Activated CD4-positive, alpha-beta T cell treated with anti-CD3 and anti-CD28 coated beads, Interleukin-10, Interleukin-2, amounts not matched to agents 100 ng/mL and 50 ng/mL, durations not matched to agents 16 hours and 8 hours (primary cell): ENCODE measurements around the gene TOP3A.

Experiments used
- DNase-seq: peaks from one replicate; pipeline ENCODE4 v3.0.0-alpha.2; 2020

The TOP3A gene

GRCh38 chr17:18252160-18252559 is 62.6 kb downstream of the TOP3A start:
- no peak for DNase-seq

GRCh38 chr17:18251204-18251603 is 63.6 kb downstream of the TOP3A start:
- no peak for DNase-seq

GRCh38 chr17:18250708-18251107 is 64.1 kb downstream of the TOP3A start:
- DNase-seq: no peak

GRCh38 chr17:18250259-18250658 is 64.5 kb downstream of the TOP3A start:
- no peak for DNase-seq

- DNase-seq: no peak
Observed at GRCh38 chr17:18248811-18249210, 66.0 kb downstream of the TOP3A start.

GRCh38 chr17:18248300-18248731 is 66.5 kb downstream of the TOP3A start:
- peak; percentile 69 for DNase-seq

- DNase-seq: no peak
Observed at GRCh38 chr17:18247613-18248001, 67.2 kb downstream of the TOP3A start.

- DNase-seq: peak; percentile 33
Observed at GRCh38 chr17:18246880-18247612, 67.7 kb downstream of the TOP3A start.

- no peak for DNase-seq
Observed at GRCh38 chr17:18246109-18246725, 68.6 kb downstream of the TOP3A start.

- DNase-seq: no peak
Observed at GRCh38 chr17:18245038-18245776, 69.6 kb downstream of the TOP3A start.

- no peak for DNase-seq
Observed at GRCh38 chr17:18241229-18241871, 73.4 kb downstream of the TOP3A start.

- DNase-seq: no peak
Observed at GRCh38 chr17:18240449-18240848, 74.3 kb downstream of the TOP3A start.

GRCh38 chr17:18238299-18238698 is 76.5 kb downstream of the TOP3A start:
- DNase-seq: no peak

GRCh38 chr17:18237461-18237860 is 77.3 kb downstream of the TOP3A start:
- DNase-seq: no peak

GRCh38 chr17:18236494-18236893 is 78.3 kb downstream of the TOP3A start:
- no peak for DNase-seq

- peak; percentile 32 for DNase-seq
Observed at GRCh38 chr17:18235743-18236256, 79.0 kb downstream of the TOP3A start.

GRCh38 chr17:18234853-18235380 is 79.9 kb downstream of the TOP3A start:
- DNase-seq: no peak

GRCh38 chr17:18233803-18234518 is 80.8 kb downstream of the TOP3A start:
- DNase-seq: no peak

- DNase-seq: no peak
Observed at GRCh38 chr17:18231164-18231563, 83.6 kb downstream of the TOP3A start.

GRCh38 chr17:18230288-18231141 is 84.3 kb downstream of the TOP3A start:
- no peak for DNase-seq

GRCh38 chr17:18229771-18230170 is 85.0 kb downstream of the TOP3A start:
- DNase-seq: no peak
